Measurements from ENCODE around the gene LIF.
A peak's percentile ranks its signal among the peaks of the same experiment; 100 is the strongest.

The LIF gene

GRCh38 chr22:30198921-30199320, 47.6 kb downstream of the LIF start:
- TF ChIP-seq CTCF (IDR thresholded peaks at IDR 0.05), result no peak
- no peaks in the 10 kb centered on the region for H3K36me3 ChIP-seq (ENCODE audit: control insufficient read depth, insufficient read depth, low read length)
- H3K4me3 ChIP-seq (ENCODE audit: low read depth, low read length), result no peak overlapping the region
- no peak overlapping the region for H3K4me2 ChIP-seq (ENCODE audit: low read length)
- peak overlapping the region; percentile 28 for H2AFZ ChIP-seq
- H3K27ac ChIP-seq, result no peak overlapping the region
- no peaks in the 10 kb centered on the region for H3K27me3 ChIP-seq (ENCODE audit: control insufficient read depth, insufficient read depth, low read length)
- H3K4me1 ChIP-seq, result peaks cover 5% of the 10 kb centered on the region
- no peaks in the 10 kb centered on the region for H3K79me2 ChIP-seq
- no peaks in the 10 kb centered on the region for H3K9me3 ChIP-seq (ENCODE audit: control insufficient read depth, low read length)
- no peak overlapping the region for H3K9ac ChIP-seq

- H3K9ac ChIP-seq, result no peak overlapping the region
- no peaks in the 10 kb centered on the region for H3K9me3 ChIP-seq (ENCODE audit: control insufficient read depth, low read length)
- no peaks in the 10 kb centered on the region for H3K36me3 ChIP-seq (ENCODE audit: control insufficient read depth, insufficient read depth, low read length)
- no peak overlapping the region for H3K4me3 ChIP-seq (ENCODE audit: low read depth, low read length)
- no peaks in the 10 kb centered on the region for H3K27me3 ChIP-seq (ENCODE audit: control insufficient read depth, insufficient read depth, low read length)
- no peak overlapping the region for H3K27ac ChIP-seq
- no peak overlapping the region for H2AFZ ChIP-seq
- H3K79me2 ChIP-seq, result no peaks in the 10 kb centered on the region
- peaks cover 5% of the 10 kb centered on the region for H3K4me1 ChIP-seq
- no peak overlapping the region for H3K4me2 ChIP-seq (ENCODE audit: low read length)
- TF ChIP-seq CTCF (IDR thresholded peaks at IDR 0.05), result no peak
These were observed 48.3 kb downstream of the LIF start for GRCh38 chr22:30198152-30198825.

- H3K36me3 ChIP-seq (ENCODE audit: control insufficient read depth, insufficient read depth, low read length), result no peaks in the 10 kb centered on the region
- peaks cover under 1% of the 10 kb centered on the region for H3K4me1 ChIP-seq
- no peaks in the 10 kb centered on the region for H3K9me3 ChIP-seq (ENCODE audit: control insufficient read depth, low read length)
- no peaks in the 10 kb centered on the region for H3K79me2 ChIP-seq
- H3K4me3 ChIP-seq (ENCODE audit: low read depth, low read length), result no peak overlapping the region
- H3K27me3 ChIP-seq (ENCODE audit: control insufficient read depth, insufficient read depth, low read length), result no peaks in the 10 kb centered on the region
- TF ChIP-seq CTCF (IDR thresholded peaks at IDR 0.05), result no peak
- no peak overlapping the region for H3K27ac ChIP-seq
- no peak overlapping the region for H2AFZ ChIP-seq
- H3K4me2 ChIP-seq (ENCODE audit: low read length), result no peak overlapping the region
- no peak overlapping the region for H3K9ac ChIP-seq
These were observed 49.2 kb downstream of the LIF start for GRCh38 chr22:30197389-30197788.

GRCh38 chr22:30196880-30197336, 49.7 kb downstream of the LIF start:
- no peak overlapping the region for H3K9ac ChIP-seq
- TF ChIP-seq CTCF (IDR thresholded peaks at IDR 0.05), result no peak
- no peaks in the 10 kb centered on the region for H3K4me1 ChIP-seq
- H3K36me3 ChIP-seq (ENCODE audit: control insufficient read depth, insufficient read depth, low read length), result no peaks in the 10 kb centered on the region
- H3K79me2 ChIP-seq, result no peaks in the 10 kb centered on the region
- H3K4me2 ChIP-seq (ENCODE audit: low read length), result no peak overlapping the region
- no peaks in the 10 kb centered on the region for H3K27me3 ChIP-seq (ENCODE audit: control insufficient read depth, insufficient read depth, low read length)
- no peak overlapping the region for H3K27ac ChIP-seq
- no peak overlapping the region for H3K4me3 ChIP-seq (ENCODE audit: low read depth, low read length)
- no peak overlapping the region for H2AFZ ChIP-seq
- no peaks in the 10 kb centered on the region for H3K9me3 ChIP-seq (ENCODE audit: control insufficient read depth, low read length)

All from parathyroid adenoma (tissue), 2 donors.